Heart right ventricle (tissue), 16 donors: ENCODE measurements around the gene ABLIM1. TPM values are rescaled to one million over a fixed set of nuclear protein-coding genes. Genes with fewer than 3 reads are reported as not detected.
A peak's percentile ranks its signal among the peaks of the same experiment; 100 is the strongest.

Experiments
- ATAC-seq, 8 donors: fragments of 200-7000 bp; cut with Tn5 transposase; one replicate each; pipeline ENCODE4 v1.9.1; 2020; ENCODE audit warnings: mild to moderate bottlenecking in 8 of 8, moderate library complexity in 8 of 8, moderate number of reproducible peaks in 1 of 8
- DNase-seq, 2 donors: peaks; one replicate each; pipeline ENCODE4 v3.0.0-alpha.2; 2020
- H3K27ac ChIP-seq, 10 donors: fragments of 200-600 bp; sonication (generic) in 2 of 10; one replicate each; pipeline versions ENCODE4 v1.5.0 to v1.8.0; 2020 to 2022; ENCODE audit warnings: mild to moderate bottlenecking in 3 of 10
- H3K27me3 ChIP-seq, 7 donors: fragments of 200-600 bp; one replicate each; pipeline ENCODE4 v1.8.0; 2021 to 2022; ENCODE audit warnings: mild to moderate bottlenecking in 2 of 7
- H3K36me3 ChIP-seq, 9 donors: fragments of 200-600 bp; sonication (generic) in 1 of 9; one replicate each; pipeline versions ENCODE4 v1.5.0 to v1.8.0; 2020 to 2022; ENCODE audit warnings: mild to moderate bottlenecking in 2 of 9
- H3K4me1 ChIP-seq, 9 donors: fragments of 200-600 bp; sonication (generic) in 1 of 9; one replicate each; pipeline versions ENCODE4 v1.5.0 to v1.8.0; 2020 to 2022; ENCODE audit warnings: mild to moderate bottlenecking in 4 of 9
- H3K4me3 ChIP-seq, 10 donors: fragments of 200-600 bp; sonication (generic) in 2 of 10; one replicate each; pipeline versions ENCODE4 v1.5.0 to v1.8.0; 2020 to 2022; ENCODE audit warnings: mild to moderate bottlenecking in 7 of 10, moderate library complexity in 2 of 10
- H3K9me3 ChIP-seq, 11 donors: fragments of 200-600 bp in 10 of 11; sonication (generic) in 2 of 11; one replicate each; pipeline versions ENCODE4 v1.5.0 to v1.8.0; 2013 to 2022; ENCODE audit warnings: mild to moderate bottlenecking in 2 of 11, control low read depth in 1 of 11, moderate library complexity in 1 of 11
- CTCF ChIP-seq, 9 donors: fragments of 200-600 bp; sonication (generic) in 2 of 9; IDR thresholded peaks; one replicate each; pipeline versions ENCODE4 v1.5.0 to v1.8.0; 2021 to 2022; ENCODE audit warnings: antibody characterized with exemption in 9 of 9, mild to moderate bottlenecking in 5 of 9, moderate library complexity in 1 of 9
- WGBS, 2 donors: extraction: QIAGEN DNeasy Blood & Tissue Kit; methylation state at CpG; one replicate each; pipeline ENCODE4 v1.1.7; 2013; ENCODE audit warnings: inconsistent platforms in 1 of 2; 5-methylcytosine and 5-hydroxymethylcytosine counted together
- intact Hi-C, 10 donors: fragments of 100-400 bp; cut with DNase I; formaldehyde crosslinking; loops; one replicate each; pipeline versions ENCODE4 v1.11.1 to v1.14.2; 2022
- polyA plus RNA-seq, 2 donors: library from polyadenylated mRNA; stranded (reverse); fragments of 200-250 nt; gene quantifications; one replicate each; pipeline ENCODE4 v1.2.3, GENCODE V29; 2013
- total RNA-seq, 10 donors: library from RNA; stranded (reverse); fragmentation: NEBNext Ultra II Directional in 3 of 10; extraction: Animal tissue kit (Norgen Biotek cat#: 25700) in 3 of 10; gene quantifications; one replicate each; pipeline versions ENCODE4 v1.2.1 to v1.2.4, GENCODE V29; 2021 to 2023
- donor health status: Arrhythmogenic right ventricular cardiomyopathy.
- donor health status: ischemic (EF 13 %, LVEDD 7.1; RV severe dilation, severe dysfunction).
- donor health status: healthy with polysubstance abuse.
- donor health status: DM: no; HTN: yes; CAD: no.
- donor health status: DM: no; HTN: no; CAD: no.
- donor health status: ischemic (EF 25% LVEDD 6.9; RV normal size, moderate dysfunction).
- donor health status: ischemic (EF 25% LVEDD 5.7; RV mildly dilated, moderate dysfunction).
- donor health status: healthy.
- donor health status: DM: yes; HTN: yes; CAD: no.
- donor health status: Ischemic cardiomyopathy.
- donor health status: ischemic (EF 35%, LVEDD 5.7; RV mildly dilated, moderate dysfunction).
- donor health status: nonischemic (EF 11% LVEDD 7.7; RV severe dilation, severe dysfunction).
- donor health status: DM: yes; HTN: yes; CAD: no.
- donor health status: PGD.
- donor health status: ischemic (EF 29% LVEDD 5.4; RV normal size, mild dysfunction).
- donor health status: nonischemic (EF 23%, LVEDD 6.1; RV moderate dilation, normal function).

ABLIM1 gene
- total and polyA plus RNA-seq, 12 donors: 119 to 816 (median 600) TPM

GRCh38 chr10:114392112-114392835 lies 265.8 kb downstream of the ABLIM1 start:
- DNase-seq: no peak
- Histone ChIP-seq H3K27me3 (peaks cover 0 to 7% (median 0%) of the 10 kb centered on the region in 7 donors), H3K4me3 (no peak overlapping the region), H3K4me1 (peaks cover 3 to 59% (median 19%) of the 10 kb centered on the region in 9 donors), H3K9me3 (no peaks in the 10 kb centered on the region), H3K27ac (no peak overlapping the region), H3K36me3 (no peaks in the 10 kb centered on the region)
- ATAC-seq: no peak
- TF ChIP-seq CTCF (IDR thresholded peaks at IDR 0.05): no peak
- intact Hi-C loops: loop anchor here in 1 of 10 donors (10.0 kb wide), 1 partner anchor 47 kb away; no protein-coding TSS in a partner anchor
- 58 to 62% methylated on average over 5 of the region's 5 CpGs for WGBS, 2 donors

GRCh38 chr10:114391599-114391998 lies 266.5 kb downstream of the ABLIM1 start:
- Histone ChIP-seq H3K4me1 (peaks cover 3 to 52% (median 17%) of the 10 kb centered on the region in 9 donors), H3K4me3 (no peak overlapping the region), H3K27ac (no peak overlapping the region), H3K27me3 (peaks cover 0 to 7% (median 0%) of the 10 kb centered on the region in 7 donors), H3K9me3 (no peaks in the 10 kb centered on the region), H3K36me3 (no peaks in the 10 kb centered on the region)
- WGBS, 2 donors: 82 to 88% methylated on average over 5 of the region's 5 CpGs
- no peak for TF ChIP-seq CTCF (IDR thresholded peaks at IDR 0.05)
- DNase-seq (no peak), ATAC-seq (no peak)
- intact Hi-C loops: loop anchor here in 1 of 10 donors (10.0 kb wide), 1 partner anchor 47 kb away; no protein-coding TSS in a partner anchor

GRCh38 chr10:114389426-114389825 lies 268.6 kb downstream of the ABLIM1 start:
- Histone ChIP-seq H3K27me3 (peaks cover 0 to 6% (median 0%) of the 10 kb centered on the region in 7 donors), H3K9me3 (no peaks in the 10 kb centered on the region), H3K4me1 (peaks cover 3 to 46% (median 14%) of the 10 kb centered on the region in 9 donors), H3K4me3 (no peak overlapping the region), H3K36me3 (no peaks in the 10 kb centered on the region), H3K27ac (no peak overlapping the region)
- intact Hi-C loops: no loop called here
- DNase-seq (no peak), ATAC-seq (peak in 2 of 8 donors; percentile 22 to 25)
- 77 to 84% methylated on average over 5 of the region's 5 CpGs for WGBS, 2 donors
- TF ChIP-seq CTCF (IDR thresholded peaks at IDR 0.05): no peak

GRCh38 chr10:114388275-114388674 lies 269.8 kb downstream of the ABLIM1 start:
- WGBS, 2 donors: 55 to 59% methylated on average over 3 of the region's 3 CpGs
- ATAC-seq: no peak
- intact Hi-C loops: no loop called here

More at GRCh38 chr10:114388275-114388674, 269.8 kb downstream of the ABLIM1 start:
- TF ChIP-seq CTCF (IDR thresholded peaks at IDR 0.05): no peak
- no peaks in the 10 kb centered on the region for H3K9me3 ChIP-seq
- no peaks in the 10 kb centered on the region for H3K36me3 ChIP-seq
- DNase-seq: no peak
- no peak overlapping the region for H3K4me3 ChIP-seq
- peaks cover 0 to 5% (median 0%) of the 10 kb centered on the region in 7 donors for H3K27me3 ChIP-seq
- H3K27ac ChIP-seq: no peak overlapping the region
- H3K4me1 ChIP-seq: peaks cover 0 to 36% (median 14%) of the 10 kb centered on the region in 9 donors
